ENCODE results near the gene GJB6.

- TF ChIP-seq CTCF (IDR thresholded peaks at IDR 0.05): no peak
- TF ChIP-seq POLR2A (IDR thresholded peaks at IDR 0.05): no peak
Measured at GRCh38 chr13:20185366-20186056, 46.6 kb downstream of the GJB6 start.

Data from gastroesophageal sphincter (tissue), 3 donors.